ENCODE data around the gene NINJ2.

The NINJ2 gene

GRCh38 chr12:617304-617915, 45.8 kb downstream of the NINJ2 start:
- H3K4me1 ChIP-seq (ENCODE audit: control insufficient read depth, insufficient read depth, low read length), result no peaks in the 10 kb centered on the region
- no peak overlapping the region for H3K4me3 ChIP-seq (ENCODE audit: low read length)
- H3K9ac ChIP-seq (ENCODE audit: low read length), result no peak overlapping the region
- H3K27me3 ChIP-seq (ENCODE audit: control insufficient read depth, insufficient read depth, low read length), result no peaks in the 10 kb centered on the region
- no peaks in the 10 kb centered on the region for H3K9me3 ChIP-seq (ENCODE audit: control insufficient read depth, low read length)
- no peaks in the 10 kb centered on the region for H3K36me3 ChIP-seq (ENCODE audit: control insufficient read depth, insufficient read depth, low read length)

GRCh38 chr12:615620-616019, 47.6 kb downstream of the NINJ2 start:
- H3K9ac ChIP-seq (ENCODE audit: low read length), result no peak overlapping the region
- H3K27me3 ChIP-seq (ENCODE audit: control insufficient read depth, insufficient read depth, low read length), result no peaks in the 10 kb centered on the region
- H3K4me1 ChIP-seq (ENCODE audit: control insufficient read depth, insufficient read depth, low read length), result no peaks in the 10 kb centered on the region
- no peaks in the 10 kb centered on the region for H3K9me3 ChIP-seq (ENCODE audit: control insufficient read depth, low read length)
- H3K4me3 ChIP-seq (ENCODE audit: low read length), result no peak overlapping the region
- H3K36me3 ChIP-seq (ENCODE audit: control insufficient read depth, insufficient read depth, low read length), result no peaks in the 10 kb centered on the region

- H3K4me1 ChIP-seq (ENCODE audit: control insufficient read depth, insufficient read depth, low read length), result no peaks in the 10 kb centered on the region
- H3K27me3 ChIP-seq (ENCODE audit: control insufficient read depth, insufficient read depth, low read length), result no peaks in the 10 kb centered on the region
- no peaks in the 10 kb centered on the region for H3K9me3 ChIP-seq (ENCODE audit: control insufficient read depth, low read length)
- H3K4me3 ChIP-seq (ENCODE audit: low read length), result no peak overlapping the region
- H3K36me3 ChIP-seq (ENCODE audit: control insufficient read depth, insufficient read depth, low read length), result no peaks in the 10 kb centered on the region
- H3K9ac ChIP-seq (ENCODE audit: low read length), result no peak overlapping the region
Measured at GRCh38 chr12:614411-614970, 48.8 kb downstream of the NINJ2 start.

GRCh38 chr12:613996-614395, 49.2 kb downstream of the NINJ2 start:
- Histone ChIP-seq H3K36me3 (ENCODE audit: control insufficient read depth, insufficient read depth, low read length) (no peaks in the 10 kb centered on the region), H3K27me3 (ENCODE audit: control insufficient read depth, insufficient read depth, low read length) (no peaks in the 10 kb centered on the region), H3K4me1 (ENCODE audit: control insufficient read depth, insufficient read depth, low read length) (no peaks in the 10 kb centered on the region), H3K9ac (ENCODE audit: low read length) (no peak overlapping the region), H3K9me3 (ENCODE audit: control insufficient read depth, low read length) (no peaks in the 10 kb centered on the region), H3K4me3 (ENCODE audit: low read length) (no peak overlapping the region)

- Histone ChIP-seq H3K9ac (ENCODE audit: low read length) (no peak overlapping the region), H3K4me1 (ENCODE audit: control insufficient read depth, insufficient read depth, low read length) (no peaks in the 10 kb centered on the region)
Measured at GRCh38 chr12:612886-613285, 50.4 kb downstream of the NINJ2 start.

GRCh38 chr12:612293-612692, 51.0 kb downstream of the NINJ2 start:
- no peaks in the 10 kb centered on the region for H3K4me1 ChIP-seq (ENCODE audit: control insufficient read depth, insufficient read depth, low read length)
- H3K9ac ChIP-seq (ENCODE audit: low read length), result no peak overlapping the region
- no peak overlapping the region for H3K4me3 ChIP-seq (ENCODE audit: low read length)
- H3K27me3 ChIP-seq (ENCODE audit: control insufficient read depth, insufficient read depth, low read length), result no peaks in the 10 kb centered on the region
- no peaks in the 10 kb centered on the region for H3K9me3 ChIP-seq (ENCODE audit: control insufficient read depth, low read length)
- H3K36me3 ChIP-seq (ENCODE audit: control insufficient read depth, insufficient read depth, low read length), result no peaks in the 10 kb centered on the region

More at GRCh38 chr12:612886-613285, 50.4 kb downstream of the NINJ2 start:
- H3K9me3 ChIP-seq (ENCODE audit: control insufficient read depth, low read length), result no peaks in the 10 kb centered on the region
- H3K27me3 ChIP-seq (ENCODE audit: control insufficient read depth, insufficient read depth, low read length), result no peaks in the 10 kb centered on the region
- no peaks in the 10 kb centered on the region for H3K36me3 ChIP-seq (ENCODE audit: control insufficient read depth, insufficient read depth, low read length)
- H3K4me3 ChIP-seq (ENCODE audit: low read length), result no peak overlapping the region

GRCh38 chr12:611721-612120, 51.5 kb downstream of the NINJ2 start:
- Histone ChIP-seq H3K4me1 (ENCODE audit: control insufficient read depth, insufficient read depth, low read length) (no peaks in the 10 kb centered on the region), H3K9me3 (ENCODE audit: control insufficient read depth, low read length) (no peaks in the 10 kb centered on the region), H3K27me3 (ENCODE audit: control insufficient read depth, insufficient read depth, low read length) (no peaks in the 10 kb centered on the region), H3K9ac (ENCODE audit: low read length) (no peak overlapping the region), H3K36me3 (ENCODE audit: control insufficient read depth, insufficient read depth, low read length) (no peaks in the 10 kb centered on the region), H3K4me3 (ENCODE audit: low read length) (no peak overlapping the region)

GRCh38 chr12:608921-609320, 54.3 kb downstream of the NINJ2 start:
- no peaks in the 10 kb centered on the region for H3K27me3 ChIP-seq (ENCODE audit: control insufficient read depth, insufficient read depth, low read length)
- no peaks in the 10 kb centered on the region for H3K4me1 ChIP-seq (ENCODE audit: control insufficient read depth, insufficient read depth, low read length)
- no peak overlapping the region for H3K4me3 ChIP-seq (ENCODE audit: low read length)
- no peaks in the 10 kb centered on the region for H3K9me3 ChIP-seq (ENCODE audit: control insufficient read depth, low read length)
- no peaks in the 10 kb centered on the region for H3K36me3 ChIP-seq (ENCODE audit: control insufficient read depth, insufficient read depth, low read length)
- H3K9ac ChIP-seq (ENCODE audit: low read length), result no peak overlapping the region

- Histone ChIP-seq H3K4me1 (ENCODE audit: control insufficient read depth, insufficient read depth, low read length) (no peaks in the 10 kb centered on the region), H3K27me3 (ENCODE audit: control insufficient read depth, insufficient read depth, low read length) (no peaks in the 10 kb centered on the region)
Measured at GRCh38 chr12:608413-608812, 54.8 kb downstream of the NINJ2 start.

GRCh38 chr12:607541-608001, 55.7 kb downstream of the NINJ2 start:
- Histone ChIP-seq H3K9me3 (ENCODE audit: control insufficient read depth, low read length) (no peaks in the 10 kb centered on the region), H3K4me1 (ENCODE audit: control insufficient read depth, insufficient read depth, low read length) (no peaks in the 10 kb centered on the region), H3K9ac (ENCODE audit: low read length) (peak overlapping the region; percentile 7), H3K4me3 (ENCODE audit: low read length) (no peak overlapping the region), H3K36me3 (ENCODE audit: control insufficient read depth, insufficient read depth, low read length) (no peaks in the 10 kb centered on the region), H3K27me3 (ENCODE audit: control insufficient read depth, insufficient read depth, low read length) (no peaks in the 10 kb centered on the region)

More at GRCh38 chr12:608413-608812, 54.8 kb downstream of the NINJ2 start:
- Histone ChIP-seq H3K9ac (ENCODE audit: low read length) (no peak overlapping the region), H3K9me3 (ENCODE audit: control insufficient read depth, low read length) (no peaks in the 10 kb centered on the region), H3K4me3 (ENCODE audit: low read length) (no peak overlapping the region), H3K36me3 (ENCODE audit: control insufficient read depth, insufficient read depth, low read length) (no peaks in the 10 kb centered on the region)

- Histone ChIP-seq H3K9ac (ENCODE audit: low read length) (no peak overlapping the region), H3K9me3 (ENCODE audit: control insufficient read depth, low read length) (no peaks in the 10 kb centered on the region), H3K36me3 (ENCODE audit: control insufficient read depth, insufficient read depth, low read length) (no peaks in the 10 kb centered on the region), H3K27me3 (ENCODE audit: control insufficient read depth, insufficient read depth, low read length) (no peaks in the 10 kb centered on the region), H3K4me1 (ENCODE audit: control insufficient read depth, insufficient read depth, low read length) (no peaks in the 10 kb centered on the region), H3K4me3 (ENCODE audit: low read length) (no peak overlapping the region)
Measured at GRCh38 chr12:604956-605355, 58.3 kb downstream of the NINJ2 start.

- H3K9ac ChIP-seq (ENCODE audit: low read length), result no peak overlapping the region
- H3K9me3 ChIP-seq (ENCODE audit: control insufficient read depth, low read length), result no peaks in the 10 kb centered on the region
- no peaks in the 10 kb centered on the region for H3K27me3 ChIP-seq (ENCODE audit: control insufficient read depth, insufficient read depth, low read length)
- no peaks in the 10 kb centered on the region for H3K4me1 ChIP-seq (ENCODE audit: control insufficient read depth, insufficient read depth, low read length)
- no peak overlapping the region for H3K4me3 ChIP-seq (ENCODE audit: low read length)
- no peaks in the 10 kb centered on the region for H3K36me3 ChIP-seq (ENCODE audit: control insufficient read depth, insufficient read depth, low read length)
Measured at GRCh38 chr12:602700-603068, 60.6 kb downstream of the NINJ2 start.

Data from mucosa of stomach (tissue), 1 donor.